H1 (cell line): ENCODE results near the gene SLC38A2. TPM values are rescaled to one million over a fixed set of nuclear protein-coding genes. Genes with fewer than 3 reads are reported as not detected.

Experiments used
- CTCF ChIA-PET: fragments of 300-600 bp; sonication (Branson Sonifier 250); formaldehyde crosslinking; loops from one replicate; lab custom pipeline; 2021; ENCODE audit not compliant: partially characterized antibody; lab: Charles Lee
- POLR2A ChIA-PET: fragments of 300-600 bp; sonication (Branson Sonifier 250); formaldehyde crosslinking; loops from one replicate; lab custom pipeline; 2021; ENCODE audit warnings: inconsistent platforms; ENCODE audit not compliant: partially characterized antibody; lab: Charles Lee
- DNase-seq, 2 experiments: peaks; one replicate each; pipeline versions ENCODE4 v3.0.0 to v3.0.0-alpha.2; 2010 to 2022; ENCODE audit warnings: low spot score in 2 of 2, low read depth in 1 of 2, mixed read lengths in 1 of 2
- FAIRE-seq: peaks from 2 replicates; lab custom pipeline; 2011; peaks lifted over from hg19 to GRCh38; lab: Jason Lieb, UNC
- H2AFZ ChIP-seq: 2 replicates; pipeline ENCODE4 v1.8.1; 2012; ENCODE audit warnings: low read length, inconsistent platforms
- H2AK5ac ChIP-seq: 2 replicates; pipeline ENCODE4 v1.6.1; 2013; ENCODE audit warnings: low read depth, low read length
- H2BK120ac ChIP-seq: replicated peaks from 2 replicates; pipeline ENCODE3; 2013; ENCODE audit warnings: low read depth, low read length, inconsistent platforms
- H2BK12ac ChIP-seq: 2 replicates; pipeline ENCODE4 v1.6.1; 2013; ENCODE audit warnings: low read depth, low read length
- H2BK15ac ChIP-seq: 2 replicates; pipeline ENCODE4 v1.6.1; 2013; ENCODE audit warnings: low read length
- H2BK20ac ChIP-seq: 2 replicates; pipeline ENCODE4 v1.6.1; 2013; ENCODE audit warnings: low read length
- H2BK5ac ChIP-seq: 2 replicates; pipeline ENCODE4 v1.6.1; 2013; ENCODE audit warnings: low read depth, low read length
- H3K14ac ChIP-seq: 2 replicates; pipeline ENCODE4 v1.6.1; 2013; ENCODE audit warnings: inconsistent platforms; ENCODE audit not compliant: insufficient read length
- H3K18ac ChIP-seq: 2 replicates; pipeline ENCODE4 v1.6.1; 2013; ENCODE audit warnings: low read length; ENCODE audit errors: extremely low read depth
- H3K23ac ChIP-seq: 2 replicates; pipeline ENCODE4 v1.6.1; 2013; ENCODE audit warnings: inconsistent platforms; ENCODE audit not compliant: insufficient read length
- H3K23me2 ChIP-seq: 2 replicates; pipeline ENCODE4 v1.6.1; 2013; ENCODE audit warnings: low read depth, low read length
- H3K27ac ChIP-seq: 2 replicates; pipeline ENCODE4 v1.6.1; 2011; ENCODE audit warnings: low read depth, low read length, inconsistent platforms
- H3K27me3 ChIP-seq, 4 experiments: replicated peaks in 1 of 4; 1 replicate in 1 of 4; 2 replicates in 3 of 4; pipeline versions ENCODE4 v1.6.1 to v1.8.1; 2011 to 2013; ENCODE audit warnings: low read length in 3 of 4, mild to moderate bottlenecking in 3 of 4, inconsistent platforms in 2 of 4, mixed read lengths in 2 of 4, moderate library complexity in 1 of 4; ENCODE audit not compliant: control insufficient read depth in 3 of 4, insufficient read depth in 3 of 4; ENCODE audit errors: extremely low read depth in 1 of 4
- H3K36me3 ChIP-seq, 4 experiments: 2 replicates each; pipeline versions ENCODE4 v1.6.1 to v1.8.1; 2011 to 2013; ENCODE audit warnings: mild to moderate bottlenecking in 4 of 4, low read length in 3 of 4, moderate library complexity in 2 of 4, control low read depth in 1 of 4, inconsistent platforms in 1 of 4; ENCODE audit not compliant: insufficient read depth in 4 of 4, control insufficient read depth in 2 of 4
- H3K4ac ChIP-seq: replicated peaks from 2 replicates; pipeline ENCODE3; 2013; ENCODE audit warnings: low read length, low read depth, mixed read lengths, inconsistent platforms; ENCODE audit not compliant: insufficient read length
- H3K4me1 ChIP-seq, 4 experiments: replicated peaks in 1 of 4; 1 replicate in 1 of 4; 2 replicates in 3 of 4; pipeline versions ENCODE4 v1.6.1 to v1.8.1; 2011 to 2013; ENCODE audit warnings: low read length in 3 of 4, inconsistent platforms in 2 of 4, mixed read lengths in 1 of 4; ENCODE audit not compliant: insufficient read depth in 4 of 4, control insufficient read depth in 3 of 4
- H3K4me2 ChIP-seq, 2 experiments: 2 replicates each; pipeline versions ENCODE4 v1.6.1 to v1.8.1; 2011 to 2013; ENCODE audit warnings: low read depth in 2 of 2, low read length in 2 of 2, control low read depth in 1 of 2, inconsistent platforms in 1 of 2, mild to moderate bottlenecking in 1 of 2; ENCODE audit not compliant: insufficient read depth in 1 of 2
- H3K4me3 ChIP-seq, 4 experiments: fragments of 200-600, 300-600 bp in 1 of 4; sonication (generic), shearing (Covaris generic), sonication (Bioruptor Twin) in 1 of 4; 2 replicates each; pipeline versions ENCODE4 v1.5.1 to v1.8.1; 2011 to 2016; ENCODE audit warnings: low read length in 4 of 4, low read depth in 3 of 4, control low read depth in 2 of 4, inconsistent platforms in 2 of 4, mild to moderate bottlenecking in 2 of 4, mixed read lengths in 1 of 4, moderate library complexity in 1 of 4; ENCODE audit not compliant: insufficient read depth in 2 of 4; ENCODE audit errors: extremely low read depth in 1 of 4
- H3K56ac ChIP-seq: replicated peaks from 2 replicates; pipeline ENCODE3; 2013; ENCODE audit warnings: low read depth, mild to moderate bottlenecking, mixed read lengths, low read length, inconsistent platforms; ENCODE audit not compliant: insufficient read length
- H3K79me1 ChIP-seq: 2 replicates; pipeline ENCODE4 v1.6.1; 2013; ENCODE audit warnings: low read depth, low read length, control low read depth
- H3K79me2 ChIP-seq, 2 experiments: 2 replicates each; pipeline versions ENCODE4 v1.6.1 to v1.8.1; 2012 to 2013; ENCODE audit warnings: low read length in 2 of 2, mild to moderate bottlenecking in 2 of 2, inconsistent platforms in 1 of 2; ENCODE audit not compliant: insufficient read depth in 2 of 2, control insufficient read depth in 1 of 2
- H3K9ac ChIP-seq, 4 experiments: replicated peaks in 1 of 4; 1 replicate in 1 of 4; 2 replicates in 3 of 4; pipeline versions ENCODE4 v1.6.1 to v1.8.1; 2011 to 2013; ENCODE audit warnings: low read depth in 3 of 4, low read length in 3 of 4, control low read depth in 2 of 4, mild to moderate bottlenecking in 2 of 4, moderate library complexity in 2 of 4, inconsistent platforms in 1 of 4; ENCODE audit errors: extremely low read depth in 1 of 4
- H3K9me3 ChIP-seq, 2 experiments: 2 replicates each; pipeline versions ENCODE4 v1.6.1 to v1.8.1; 2012 to 2013; ENCODE audit warnings: mild to moderate bottlenecking in 2 of 2, moderate library complexity in 2 of 2, control low read depth in 1 of 2, inconsistent platforms in 1 of 2, low read depth in 1 of 2, low read length in 1 of 2, mixed read lengths in 1 of 2; ENCODE audit not compliant: insufficient read depth in 2 of 2
- H4K20me1 ChIP-seq, 2 experiments: replicated peaks in 1 of 2; 2 replicates each; pipeline versions ENCODE3 to v1.8.1; 2011 to 2013; ENCODE audit warnings: inconsistent platforms in 2 of 2, low read length in 2 of 2, mild to moderate bottlenecking in 1 of 2; ENCODE audit not compliant: insufficient read depth in 2 of 2, control insufficient read depth in 1 of 2
- H4K5ac ChIP-seq: 2 replicates; pipeline ENCODE4 v1.6.1; 2013; ENCODE audit warnings: low read length, low read depth, mixed read lengths, inconsistent platforms; ENCODE audit not compliant: insufficient read length
- H4K8ac ChIP-seq: 2 replicates; pipeline ENCODE4 v1.8.0; 2013; ENCODE audit warnings: mild to moderate bottlenecking, moderate library complexity, low read length, inconsistent platforms; ENCODE audit not compliant: insufficient read depth; ENCODE audit errors: extremely low read depth
- H4K91ac ChIP-seq: replicated peaks from 2 replicates; pipeline ENCODE3; 2013; ENCODE audit warnings: low read length, mixed read lengths, inconsistent platforms; ENCODE audit not compliant: insufficient read length
- KDM4A ChIP-seq: IDR thresholded peaks from one replicate; pipeline ENCODE4 v1.7.1; 2012; ENCODE audit warnings: low read depth, mild to moderate bottlenecking, moderate library complexity, low read length, inconsistent platforms; ENCODE audit not compliant: severe bottlenecking
- RAD21 ChIP-seq, 2 experiments: IDR thresholded peaks in 1 of 2; conservative IDR thresholded peaks in 1 of 2; 2 replicates each; pipeline ENCODE4 v1.6.1; 2011; ENCODE audit warnings: low read depth in 2 of 2, low read length in 2 of 2, improper control_type of control experiment in 1 of 2, inconsistent platforms in 1 of 2, mild to moderate bottlenecking in 1 of 2, moderate library complexity in 1 of 2
- RFX5 ChIP-seq: IDR thresholded peaks from 2 replicates; pipeline ENCODE4 v1.6.1; 2011; ENCODE audit warnings: low read depth, low read length, improper control_type of control experiment, borderline replicate concordance
- WGBS, 2 experiments: shearing (Covaris generic) in 1 of 2; methylation state at CpG; one replicate each; pipeline versions ENCODE4 v1.1.6 to v1.1.7; 2013 to 2015; ENCODE audit warnings: low lambda C conversion rate in 2 of 2, mixed read lengths in 2 of 2, inconsistent platforms in 1 of 2, low coverage in 1 of 2, missing lambda C conversion rate in 1 of 2; ENCODE audit not compliant: insufficient replicate concordance in 2 of 2, insufficient coverage in 1 of 2, insufficient read length in 1 of 2; ENCODE audit errors: extremely low coverage in 1 of 2, missing lambda C conversion rate in 1 of 2; 5-methylcytosine and 5-hydroxymethylcytosine counted together
- polyA plus RNA-seq, 7 experiments: library from polyadenylated mRNA; depleted of rRNA in 3 of 7; stranded (reverse) in 5 of 7; unstranded in 2 of 7; fragments of >200 nt in 5 of 7; fragments of 200-250 nt in 2 of 7; gene quantifications; 1 replicate in 5 of 7; 2 replicates in 1 of 7; 4 replicates in 1 of 7; pipeline versions ENCODE4 v1.2.1 to v1.2.3, GENCODE V29; 2011 to 2013; ENCODE audit warnings: missing spikeins in 2 of 7, mixed read lengths in 2 of 7
- total RNA-seq: library from RNA; stranded (reverse); fragmentation: NEBNext Ultra II Directional; extraction: Animal tissue kit (Norgen Biotek cat#: 25700); gene quantifications from 2 replicates; pipeline ENCODE4 v1.2.1, GENCODE V29; 2021

Gene SLC38A2
- total and polyA plus RNA-seq, 2 of the 8 experiments (the other 6 are each of a cell fraction or from before 2014, with no cell fraction given), result 163 to 684 TPM

DNA sequence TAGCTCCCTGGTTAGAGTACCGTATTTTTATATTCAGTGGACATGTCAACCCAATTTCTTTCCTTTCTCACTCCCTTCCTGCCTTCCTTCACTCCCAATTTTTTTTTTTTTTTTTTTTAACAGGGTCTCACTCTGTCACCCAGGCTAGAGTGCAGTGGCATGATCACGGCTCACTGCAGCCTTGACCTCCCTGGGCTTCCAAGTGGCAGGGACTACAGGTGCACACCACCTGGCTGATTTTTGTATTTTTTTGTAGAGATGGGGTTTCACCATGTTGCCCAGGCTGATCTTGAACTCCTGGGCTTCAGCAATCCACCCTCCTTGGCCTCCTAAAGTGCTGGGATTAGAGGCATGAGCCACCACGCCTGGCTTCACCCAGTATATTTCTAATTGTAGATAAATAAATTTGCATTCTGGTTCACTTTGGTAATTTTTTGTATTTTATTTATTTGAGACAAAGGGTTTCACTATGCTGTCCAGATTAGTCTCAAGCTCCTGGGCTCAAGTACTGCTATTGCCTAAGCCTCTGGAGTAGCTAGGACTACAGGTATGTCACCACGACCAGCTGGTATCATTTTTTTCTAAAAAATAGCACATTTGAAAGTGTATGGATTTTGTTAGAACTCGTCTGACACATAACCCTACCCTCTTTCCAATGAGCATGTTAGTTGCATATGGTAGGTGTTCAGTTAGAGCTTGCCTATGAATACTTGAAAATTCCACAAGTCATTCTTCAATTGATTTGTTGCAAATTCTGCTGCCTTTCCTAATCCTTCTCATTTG lies 15.7 kb downstream of the SLC38A2 start:
- Histone ChIP-seq H2AK5ac (no peak overlapping the region), H3K4me2 (no peak overlapping the region), H3K9me3 (no peaks in the 10 kb centered on the region), H4K5ac (no peak overlapping the region), H4K8ac (no peak overlapping the region), H2BK120ac (no peak overlapping the region), H3K27me3 (no peaks in the 10 kb centered on the region), H3K18ac (no peak overlapping the region), H2BK5ac (no peak overlapping the region), H3K56ac (no peak overlapping the region), H3K4me1 (no peaks in the 10 kb centered on the region), H3K4me3 (no peak overlapping the region), H4K91ac (no peak overlapping the region), H3K4ac (no peak overlapping the region), H3K79me2 (no peaks in the 10 kb centered on the region), H3K36me3 (peaks cover 14 to 35% (median 26%) of the 10 kb centered on the region in 4 experiments), H3K27ac (no peak overlapping the region), H3K23me2 (no peaks in the 10 kb centered on the region), H3K23ac (no peak overlapping the region), H4K20me1 (peaks cover 4 to 12% of the 10 kb centered on the region in 2 experiments), H2AFZ (no peak overlapping the region), H3K9ac (no peak overlapping the region), H3K14ac (no peak overlapping the region), H2BK20ac (no peak overlapping the region), H3K79me1 (no peaks in the 10 kb centered on the region), H2BK15ac (no peak overlapping the region), H2BK12ac (no peak overlapping the region)
- DNase-seq, result no peak
- no peak for TF ChIP-seq RAD21 (IDR thresholded peaks at IDR 0.05 in 1 of 2, conservative IDR thresholded peaks at IDR 0.05 in 1 of 2; ENCODE audit: low read depth in 2 of 2, low read length in 2 of 2)
- no peak for TF ChIP-seq KDM4A
- no peak for TF ChIP-seq RFX5
- FAIRE-seq, result no peak
- WGBS, 2 experiments, result 81% methylated on average over 5 of the region's 5 CpGs; no CpG with 5 or more reads in 1 of the 2 experiments
- ChIA-PET POLR2A (interaction anchor here (0.6 to 7.5 kb wide), 18 partner anchors 8 to 476 kb away, joined by 3 to 263 read pairs (median 4); partner anchors contain the start of genes SLC38A1 and SLC38A2), CTCF (interaction anchor here (0.6 to 1.3 kb wide), 4 partner anchors 28 to 236 kb away, joined by 3 read pairs; no protein-coding TSS in a partner anchor)
